GM21367 (cell line): ENCODE data around the gene MYO1H.
"Not testable (repeated sequence)": the region's sequence is repeated elsewhere in the genome, so short reads cannot be mapped to it uniquely, and the experiment has no call there.

Experiments used
- ATAC-seq: cut with Tn5 transposase; IDR thresholded peaks from one replicate; pipeline ENCODE4 v1.9.1; 2021; ENCODE audit not compliant: unreplicated experiment

Gene MYO1H

DNA sequence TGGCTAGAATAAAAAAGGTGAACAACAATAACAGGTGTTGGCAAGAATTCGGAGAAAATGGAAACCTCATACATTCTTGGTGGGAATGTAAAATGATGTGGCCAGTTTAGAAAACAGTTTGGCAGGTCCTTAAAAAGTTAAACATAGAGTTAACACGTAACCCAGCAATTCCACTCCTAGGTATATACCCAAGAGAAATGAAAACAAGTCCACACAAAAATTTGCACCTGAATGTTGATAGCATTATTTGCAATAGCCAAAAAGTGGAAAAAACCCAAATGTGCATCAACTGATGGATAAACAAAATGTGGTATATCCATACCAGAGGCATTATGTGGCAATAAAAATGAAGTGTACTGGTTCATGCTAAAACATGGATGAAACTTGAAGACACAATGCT lies 2.3 kb upstream of the MYO1H start:
- no peak for ATAC-seq

DNA sequence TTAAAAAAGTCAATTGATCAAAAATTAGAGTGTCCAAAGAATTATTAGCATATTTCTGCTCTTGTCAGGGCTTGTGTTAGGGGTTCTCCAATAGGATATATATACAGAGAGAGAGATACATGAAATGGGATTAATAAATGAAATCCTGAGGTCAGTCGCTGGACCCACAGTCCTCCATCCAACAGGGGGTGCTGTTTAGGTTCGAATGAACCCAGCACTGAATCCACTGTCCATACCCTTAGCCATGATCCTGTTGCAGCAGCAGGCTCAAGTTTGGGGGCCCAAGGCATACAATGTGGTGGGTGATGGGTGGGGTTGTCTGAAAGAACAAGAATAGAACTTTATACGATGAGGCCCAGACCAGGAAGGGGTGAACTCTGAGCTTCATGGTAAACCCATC lies 780 bp upstream of the MYO1H start:
- no peak for ATAC-seq

DNA sequence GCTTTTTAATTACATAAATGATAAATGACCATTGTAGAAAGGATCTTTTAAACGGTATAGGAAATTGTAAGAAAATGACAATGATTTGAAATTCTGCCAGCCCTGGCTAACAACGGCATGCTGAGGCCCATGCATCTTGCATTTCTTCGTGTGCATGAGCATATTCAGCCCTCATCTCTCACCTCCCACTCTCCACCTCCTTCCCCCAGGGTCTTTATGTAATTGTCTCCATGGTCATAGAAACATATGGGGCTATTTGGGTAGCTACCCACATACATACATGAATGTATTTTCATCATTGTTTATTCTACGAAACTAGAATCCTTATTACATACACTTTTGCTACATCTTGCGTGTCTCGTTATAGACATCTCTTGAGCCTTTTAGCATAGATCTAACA lies 4.5 kb downstream of the MYO1H start:
- ATAC-seq, result no peak

DNA sequence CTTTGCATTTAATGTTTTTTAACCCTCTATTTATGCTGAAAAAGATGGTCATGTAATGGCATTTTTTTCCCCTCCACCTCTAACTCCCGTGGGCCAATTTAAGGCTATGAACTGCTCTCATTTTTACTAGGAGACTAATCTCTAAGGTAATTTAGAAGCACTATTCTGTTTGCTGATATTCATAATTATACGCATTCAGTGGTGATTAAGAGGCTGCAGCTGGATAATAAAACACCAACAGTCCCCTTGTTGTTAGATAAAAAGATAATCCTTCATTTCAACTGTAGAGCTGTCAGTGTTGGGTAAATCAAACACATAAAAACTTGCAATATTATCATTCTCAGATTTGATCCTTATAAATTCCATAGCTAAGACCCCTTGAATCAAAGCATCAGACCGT lies 8.9 kb downstream of the MYO1H start:
- ATAC-seq, result no peak

DNA sequence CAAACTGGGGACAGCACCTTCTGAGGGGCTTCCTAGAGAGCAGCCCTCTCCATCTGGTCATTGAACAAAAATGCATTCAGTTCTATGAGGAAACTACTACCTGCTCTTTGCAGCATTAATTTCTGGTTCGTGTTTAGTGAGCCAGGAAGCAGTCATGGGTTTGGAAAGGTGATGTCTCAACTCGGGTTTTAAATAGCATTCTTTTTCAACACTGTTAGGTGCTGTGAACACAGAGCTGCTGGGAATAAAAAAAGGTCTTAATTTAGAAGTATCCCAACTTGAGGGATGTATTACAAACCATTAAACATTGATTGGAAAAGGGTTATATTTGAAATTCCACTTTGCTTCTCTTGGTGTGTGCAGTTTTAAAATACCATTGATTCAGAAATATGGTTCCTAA lies 9.3 kb downstream of the MYO1H start:
- ATAC-seq, result no peak

DNA sequence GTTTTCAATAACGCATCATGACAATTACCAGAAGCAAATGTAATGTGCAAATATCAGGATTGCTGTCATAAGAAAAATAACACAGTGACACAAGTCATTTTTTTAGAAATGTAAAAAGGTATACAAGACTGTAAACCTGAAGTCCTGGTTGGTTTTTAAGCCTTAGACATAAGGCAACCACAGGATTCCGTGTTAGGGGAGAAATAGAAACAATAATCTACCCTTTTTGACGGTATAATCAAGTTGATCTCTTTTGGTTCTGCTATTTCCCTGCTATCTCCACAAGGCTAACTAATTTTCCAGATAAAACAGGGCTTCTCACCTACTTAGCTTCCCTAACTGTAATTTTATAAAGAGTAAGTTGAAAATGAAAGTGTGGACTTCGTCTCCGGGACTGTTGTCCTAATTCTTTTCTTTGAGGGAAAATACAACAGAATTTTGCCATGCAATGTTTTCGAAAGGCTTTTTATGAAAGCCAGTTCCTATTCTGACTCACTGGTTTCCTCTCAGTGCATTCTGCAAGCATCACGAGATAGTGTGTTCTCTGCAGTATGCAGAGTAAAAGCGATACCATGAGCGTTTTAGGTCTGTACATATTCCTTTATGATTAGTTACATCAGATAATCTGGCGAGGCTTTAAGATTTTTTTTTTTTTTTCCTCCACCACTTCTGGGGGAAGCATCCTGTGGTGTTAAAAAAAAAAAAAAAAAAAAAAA lies 10.6 kb downstream of the MYO1H start:
- no peak for ATAC-seq

DNA sequence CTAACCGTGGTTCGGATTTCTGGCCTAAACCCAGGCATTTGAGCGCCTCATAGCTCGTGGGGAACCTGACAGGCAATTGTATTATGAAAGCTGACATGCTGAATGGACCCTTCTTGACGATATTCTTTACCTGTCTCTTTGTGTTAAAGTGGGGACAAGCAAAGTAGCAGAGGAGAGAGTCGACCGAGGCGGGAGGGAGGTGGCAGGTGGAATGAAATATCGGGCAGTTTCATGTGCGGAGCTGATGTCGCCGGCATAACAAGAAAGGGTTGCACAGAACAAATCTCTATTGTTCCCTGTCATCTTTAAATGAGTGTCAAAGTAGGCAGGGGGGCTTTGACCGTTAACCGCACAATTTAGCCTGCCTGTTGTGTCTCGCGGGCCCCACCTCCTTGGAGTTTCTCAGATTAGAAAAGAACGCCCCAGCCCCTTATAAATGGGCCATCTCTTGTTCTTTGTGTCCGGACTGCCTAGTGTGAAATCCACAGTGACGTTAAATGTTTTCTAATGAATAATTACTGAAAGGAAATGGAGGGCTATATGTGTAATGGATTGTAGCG lies 11.5 kb downstream of the MYO1H start:
- no peak for ATAC-seq

DNA sequence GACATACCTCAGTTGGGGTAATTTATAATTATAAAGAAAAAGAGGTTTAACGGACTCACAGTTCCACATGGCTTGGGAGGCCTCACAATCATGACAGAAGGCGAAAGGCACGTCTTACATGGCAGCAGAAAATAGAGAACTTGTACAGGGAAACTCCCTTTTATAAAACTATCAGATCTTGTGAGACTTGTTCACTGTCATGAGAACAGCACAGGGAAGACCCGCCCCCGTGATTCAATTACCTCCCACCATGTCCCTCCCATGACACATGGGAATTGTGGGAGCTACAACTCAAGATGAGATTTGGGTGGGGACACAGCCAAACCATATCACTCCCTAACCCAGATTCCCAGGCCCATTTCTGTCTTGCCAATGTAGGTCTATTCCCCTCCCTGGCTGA lies 22.1 kb downstream of the MYO1H start:
- no peak for ATAC-seq

DNA sequence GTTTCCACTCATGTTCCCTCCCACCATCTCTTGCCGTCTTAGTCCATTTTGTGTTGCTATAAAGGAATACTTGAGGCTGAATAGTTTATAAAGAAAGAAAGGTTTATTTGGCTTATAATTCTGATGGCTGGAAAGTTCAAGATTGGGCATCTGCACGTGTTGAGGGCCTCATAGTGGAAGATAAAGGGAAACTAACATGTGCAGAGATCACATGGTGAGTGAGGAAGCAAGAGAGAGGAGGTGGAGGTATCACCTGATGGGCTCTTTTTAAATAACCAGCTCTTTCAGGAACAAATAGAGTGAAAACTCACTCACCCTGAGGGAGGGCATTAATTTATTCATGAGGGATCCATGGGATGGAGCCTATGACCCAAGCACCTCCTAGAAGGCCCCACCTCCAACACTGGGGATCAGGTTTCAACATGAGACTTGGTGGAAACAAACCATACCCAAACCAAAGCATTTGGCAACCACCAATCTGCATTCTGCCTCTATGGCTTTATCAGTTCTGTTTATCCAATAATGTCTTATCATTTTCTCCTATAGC lies 29.5 kb downstream of the MYO1H start:
- no peak for ATAC-seq

DNA sequence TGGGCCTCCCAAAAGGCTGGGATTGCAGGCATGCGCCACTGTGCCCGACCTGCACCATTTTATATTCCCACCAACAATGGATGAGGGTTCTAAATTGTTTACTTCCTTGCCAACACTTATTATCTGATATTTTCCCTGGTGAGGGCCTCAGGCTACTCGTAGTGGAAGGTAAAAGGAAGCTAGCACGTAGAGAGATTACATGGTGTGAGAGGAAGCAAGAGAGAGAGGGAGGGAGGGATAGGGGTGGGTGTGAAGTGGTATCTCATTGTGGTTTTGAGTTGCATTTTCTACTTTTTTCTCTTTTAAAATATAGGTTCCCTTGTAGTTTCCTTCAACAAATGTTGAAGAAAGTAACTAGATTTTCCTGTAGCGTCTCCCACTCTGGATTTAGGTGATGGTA lies 30.9 kb downstream of the MYO1H start:
- no peak for ATAC-seq

DNA sequence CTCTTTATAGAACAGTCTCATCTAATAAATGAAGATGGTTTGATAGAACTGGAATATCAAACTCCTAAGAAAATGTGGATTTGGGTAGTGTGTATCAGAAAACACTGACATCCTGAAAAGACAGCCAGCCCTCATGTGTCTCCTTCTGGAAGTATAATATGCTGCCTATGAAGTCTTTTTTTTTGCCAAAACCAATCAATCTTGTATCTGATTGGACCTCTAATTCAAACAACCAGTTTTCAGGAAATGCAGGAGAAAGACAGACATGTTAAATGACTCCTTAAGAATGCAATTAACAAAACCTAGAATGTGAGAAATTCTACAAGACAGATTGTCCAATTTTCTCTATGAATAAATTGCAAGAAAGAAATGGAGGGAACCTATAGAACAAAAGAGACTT lies 34.3 kb downstream of the MYO1H start:
- no peak for ATAC-seq

DNA sequence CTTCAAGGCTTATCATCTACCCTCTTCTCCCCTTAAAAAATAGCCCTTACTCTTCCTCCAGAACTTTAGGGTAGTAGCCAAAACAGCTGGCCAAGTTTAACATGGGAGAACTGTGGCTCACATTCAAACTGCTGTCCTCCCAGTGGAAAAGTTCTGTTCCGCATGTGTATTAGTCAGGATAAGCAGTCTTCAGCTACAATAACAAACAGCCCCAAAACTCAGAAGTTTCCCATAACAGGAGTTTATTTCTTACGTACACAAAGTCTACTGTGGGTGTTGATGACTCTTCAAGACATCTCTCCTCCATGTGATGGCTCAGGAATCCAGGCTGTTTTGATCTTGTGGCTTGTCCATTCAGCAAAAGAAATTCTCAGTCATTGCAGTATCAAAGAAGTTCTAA lies 35.5 kb downstream of the MYO1H start:
- no peak for ATAC-seq

DNA sequence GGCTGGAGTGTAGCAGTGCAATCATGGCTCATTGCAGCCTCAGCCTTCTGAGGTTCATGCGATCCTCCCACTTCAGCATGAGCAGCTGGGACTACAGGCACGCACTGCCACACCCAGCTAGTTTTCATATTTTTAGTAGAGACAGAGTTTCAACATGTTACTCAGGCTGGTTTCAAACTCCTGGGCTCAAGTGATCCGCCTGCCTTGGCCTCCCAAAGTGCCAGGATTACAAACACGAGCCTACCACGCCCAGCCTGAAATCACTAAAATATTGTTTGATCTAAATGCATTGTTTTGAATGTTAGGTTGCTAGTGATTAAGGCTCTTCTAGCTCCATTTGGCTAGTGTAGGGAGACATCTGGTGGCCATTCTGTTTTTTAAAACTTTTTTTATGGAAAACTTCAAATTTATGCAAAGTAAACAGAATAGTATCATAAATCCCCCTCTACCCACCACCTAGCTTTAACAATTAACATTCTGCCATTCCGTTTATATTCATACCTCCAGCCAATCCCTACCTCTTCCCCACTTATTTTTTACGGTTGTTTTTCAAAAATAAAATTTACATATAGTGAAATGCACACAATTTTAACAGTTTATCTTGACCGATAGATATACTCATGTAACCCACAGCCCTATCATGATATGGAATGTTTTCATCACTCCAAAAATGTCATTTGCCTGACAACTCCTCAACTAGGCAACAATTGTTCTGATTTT lies 37.8 kb downstream of the MYO1H start:
- no peak for ATAC-seq

DNA sequence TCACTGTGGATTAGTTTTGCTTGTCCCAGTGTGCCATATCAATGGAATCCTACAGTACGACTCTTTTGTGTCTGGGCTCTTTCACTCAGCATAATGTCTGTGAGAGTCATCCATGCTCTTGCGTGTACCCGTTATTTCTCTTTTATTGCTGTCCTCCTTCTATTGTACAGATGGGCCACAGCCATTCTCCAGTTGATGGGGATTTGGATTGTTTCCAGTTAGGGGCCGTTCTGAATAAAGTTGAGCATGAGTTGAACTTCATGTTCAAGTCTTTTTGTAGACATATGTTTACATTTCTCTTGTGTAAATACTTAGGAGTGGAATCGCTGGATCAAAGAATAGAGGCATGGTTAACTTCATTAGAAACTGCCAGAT lies 38.3 kb downstream of the MYO1H start:
- no peak for ATAC-seq

DNA sequence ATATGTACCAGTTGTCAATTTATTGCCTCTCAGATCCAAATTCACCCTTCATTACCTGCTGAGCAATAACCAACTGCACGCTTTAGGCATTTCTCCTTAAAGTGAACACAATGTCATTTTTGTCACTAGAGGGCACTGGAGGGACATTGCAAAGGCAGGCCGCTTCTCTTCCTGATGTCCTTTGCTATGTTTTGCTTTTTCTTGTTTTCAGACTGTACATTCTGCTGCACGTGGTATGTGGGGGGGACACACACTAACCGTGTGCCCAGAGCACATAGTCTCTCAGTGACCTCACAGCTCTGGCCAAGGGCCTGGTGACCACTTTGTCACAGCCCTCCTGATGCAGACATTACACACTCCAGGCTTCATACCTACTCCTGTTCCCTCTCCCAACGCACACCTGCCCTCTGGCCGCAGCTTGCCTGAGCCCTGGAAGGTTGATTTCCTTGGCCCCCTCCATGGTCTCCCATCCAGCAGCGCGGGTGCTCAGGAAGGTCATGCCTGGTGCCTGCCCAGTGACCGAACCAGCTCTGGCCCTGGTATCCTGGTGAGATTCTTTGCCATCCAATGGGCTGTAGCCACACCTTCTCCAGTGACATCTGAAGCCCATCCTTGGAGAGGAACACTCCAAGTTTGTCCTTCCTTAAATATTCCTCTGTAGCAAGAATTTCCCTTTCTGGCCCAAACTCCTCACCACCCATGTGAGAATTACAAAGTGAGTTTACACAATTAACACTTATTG lies 39.9 kb downstream of the MYO1H start:
- ATAC-seq, result no peak

DNA sequence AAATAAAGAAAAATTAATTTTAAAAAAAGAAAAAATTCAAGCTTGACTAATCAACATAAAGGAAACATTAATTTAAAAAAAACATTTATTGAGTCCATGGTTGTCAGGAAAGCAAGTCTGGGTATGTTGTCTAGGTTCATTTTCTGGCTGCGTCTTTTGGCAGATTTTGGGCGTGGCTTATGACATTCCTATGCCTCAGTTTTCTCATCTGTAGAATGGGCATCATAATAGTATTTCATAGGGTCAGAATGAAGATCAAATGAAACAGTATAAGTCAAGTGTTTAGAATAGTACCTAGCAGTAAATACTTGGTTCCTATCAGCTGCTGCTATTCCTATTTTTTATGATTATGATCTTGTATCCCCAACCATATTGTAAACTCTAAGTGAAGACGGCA lies 40.5 kb downstream of the MYO1H start:
- ATAC-seq, result no peak

DNA sequence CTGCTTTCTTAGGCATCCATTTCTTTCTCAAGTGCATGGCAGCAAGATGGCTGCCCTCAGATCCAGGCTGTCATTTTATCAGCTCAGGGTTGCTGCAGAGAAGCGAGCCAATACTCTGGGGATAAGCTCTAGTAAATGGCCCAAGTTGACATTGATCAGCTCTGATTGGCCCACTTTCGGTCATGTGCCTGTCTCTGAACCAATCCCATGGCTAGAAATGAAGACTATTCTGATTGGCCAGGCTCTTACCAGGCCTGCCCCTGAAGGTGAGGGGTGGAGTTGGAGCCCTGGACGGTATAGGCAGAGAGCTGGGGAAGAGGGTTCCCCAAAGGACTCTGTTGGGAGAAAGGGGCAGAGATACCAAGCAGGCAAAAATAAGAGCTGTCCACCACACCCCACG lies 41.4 kb downstream of the MYO1H start:
- ATAC-seq, result no peak

DNA sequence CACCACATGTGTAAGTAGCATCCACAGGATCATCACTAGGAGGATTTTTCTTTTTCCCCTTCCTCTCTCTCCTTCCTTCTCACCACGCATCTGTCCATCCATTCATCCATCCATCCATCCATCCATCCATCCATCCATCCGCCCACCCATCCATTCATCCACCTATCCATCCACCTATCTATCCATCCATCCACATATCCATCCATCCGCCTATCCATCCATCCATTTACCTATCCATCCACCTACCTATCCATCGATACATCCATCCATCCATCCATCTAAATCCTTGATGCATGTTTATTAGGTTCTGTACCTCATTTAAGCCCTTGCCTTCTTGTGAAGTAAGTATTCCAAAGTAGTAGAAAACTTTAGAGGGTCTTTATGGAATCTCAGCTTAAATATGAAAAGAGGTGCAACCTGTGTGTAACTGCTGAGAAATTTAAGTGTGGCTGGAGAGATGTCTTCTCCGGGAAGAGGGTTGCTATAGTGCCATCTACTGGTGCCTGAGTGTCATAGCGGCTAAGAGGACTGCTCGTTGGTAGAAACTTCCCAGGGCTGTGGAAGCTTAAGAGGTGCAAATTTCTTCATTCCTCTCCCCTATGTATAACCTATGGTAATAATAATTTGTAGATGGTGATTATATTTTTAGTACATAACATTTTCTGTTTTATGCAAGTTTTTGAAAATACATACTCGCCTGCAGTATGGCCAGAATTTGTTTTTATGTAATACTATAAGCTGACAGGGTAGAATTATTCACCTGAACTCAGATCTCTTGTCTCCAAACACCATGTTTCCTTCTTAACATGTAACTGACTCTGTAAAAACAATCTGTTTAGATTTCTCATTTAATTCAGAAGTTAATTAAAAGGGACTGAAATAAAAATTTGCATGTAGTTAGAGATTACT lies 46.0 kb downstream of the MYO1H start:
- no peak for ATAC-seq

DNA sequence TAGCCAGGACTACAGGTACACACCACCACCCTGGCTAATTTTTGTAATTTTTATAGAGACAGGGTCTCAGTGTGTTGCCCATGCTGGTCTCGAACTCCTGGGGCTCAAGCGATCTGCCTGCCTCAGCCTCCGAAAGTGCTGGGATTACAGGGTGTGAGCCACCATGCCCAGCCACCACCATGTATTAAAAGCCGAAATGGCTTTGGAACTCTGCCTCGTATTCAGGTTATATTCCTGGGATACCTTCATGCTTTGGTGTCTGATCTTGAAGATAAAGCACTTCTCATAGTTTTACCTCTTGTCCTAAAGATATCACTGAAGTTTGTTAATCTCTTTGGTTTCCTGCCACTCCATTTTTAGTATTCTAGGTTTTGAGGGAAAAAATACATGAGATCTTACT lies 47.2 kb downstream of the MYO1H start:
- ATAC-seq, result no peak

DNA sequence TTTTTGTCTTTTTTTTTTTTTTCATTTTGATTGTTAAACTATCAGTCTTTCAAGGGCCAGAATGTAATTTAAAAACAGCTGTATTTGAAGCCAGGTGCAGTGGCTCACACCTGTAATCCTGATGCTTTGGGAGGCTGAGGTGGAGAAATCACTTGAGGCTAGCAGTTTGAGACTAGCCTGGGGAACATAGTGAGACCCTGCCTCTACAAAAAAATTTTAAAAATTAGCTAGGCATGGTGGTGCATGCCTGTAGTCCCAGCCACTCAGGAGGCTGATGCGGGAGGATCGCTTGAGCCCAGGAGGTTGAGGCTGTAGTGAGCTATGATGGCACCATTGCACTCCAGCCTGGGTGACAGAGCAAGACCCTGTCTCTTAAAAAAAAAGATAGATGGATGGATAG lies 57.1 kb downstream of the MYO1H start:
- ATAC-seq, result not testable (repeated sequence)

DNA sequence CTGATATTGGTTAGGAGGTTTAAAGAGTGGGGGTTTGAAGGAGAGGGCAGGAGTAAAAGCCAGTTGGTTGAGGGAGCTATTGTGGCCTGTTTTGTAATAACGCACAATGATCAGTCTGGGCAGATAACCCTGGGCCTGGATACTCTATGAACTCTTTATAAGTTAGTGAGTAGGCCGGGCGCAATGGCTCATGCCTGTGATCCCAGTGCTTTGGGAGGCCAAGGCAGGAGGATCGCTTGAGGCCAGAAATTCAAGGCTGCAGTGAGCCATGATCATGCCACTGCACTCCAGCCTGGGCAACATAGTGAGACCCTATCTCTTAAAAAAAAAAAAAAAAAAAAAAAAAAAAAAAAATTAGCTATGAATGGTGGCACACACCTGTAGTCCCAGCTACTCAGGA lies 58.4 kb downstream of the MYO1H start:
- ATAC-seq, result not testable (repeated sequence)
